BE2C (cell line): Measurements from ENCODE around the gene KLF3.
"Not testable (repeated sequence)": the region's sequence is repeated elsewhere in the genome, so short reads cannot be mapped to it uniquely, and the experiment has no call there.

Experiments
- DNase-seq: peaks from one replicate; pipeline ENCODE4 v3.0.0-alpha.2; 2020
- H3K27me3 ChIP-seq: fragments of 250-450 bp; sonication (Bioruptor Pico); 2 replicates; pipeline ENCODE4 v1.5.1; 2020; ENCODE audit warnings: mild to moderate bottlenecking
- H3K36me3 ChIP-seq: fragments of 250-450 bp; sonication (Bioruptor Pico); 2 replicates; pipeline ENCODE4 v1.5.1; 2020; ENCODE audit warnings: mild to moderate bottlenecking
- H3K4me1 ChIP-seq: fragments of 250-450 bp; sonication (Bioruptor Pico); 2 replicates; pipeline ENCODE4 v1.5.1; 2020
- H3K4me3 ChIP-seq: 2 replicates; pipeline ENCODE4 v1.5.1; 2011; ENCODE audit warnings: low read depth, low read length
- H3K9me3 ChIP-seq: fragments of 250-450 bp; sonication (Bioruptor Pico); 2 replicates; pipeline ENCODE4 v1.5.1; 2020
- CTCF ChIP-seq: IDR thresholded peaks from 2 replicates; pipeline ENCODE4 v1.5.1; 2012; ENCODE audit warnings: mild to moderate bottlenecking, low read depth, low read length

The KLF3 gene

GRCh38 chr4:38625508-38625907, 38.5 kb upstream of the KLF3 start:
- no peak overlapping the region for H3K4me3 ChIP-seq
- no peak for TF ChIP-seq CTCF
- H3K4me1 ChIP-seq, result no peaks in the 10 kb centered on the region
- H3K27me3 ChIP-seq, result no peaks in the 10 kb centered on the region
- no peaks in the 10 kb centered on the region for H3K36me3 ChIP-seq
- no peak for DNase-seq
- H3K9me3 ChIP-seq, result no peaks in the 10 kb centered on the region

- H3K9me3 ChIP-seq, H3K36me3 ChIP-seq: not testable (repeated sequence)
These were observed 37.0 kb upstream of the KLF3 start for GRCh38 chr4:38626901-38627444.

GRCh38 chr4:38630519-38630918, 33.5 kb upstream of the KLF3 start:
- Histone ChIP-seq H3K4me1 (no peaks in the 10 kb centered on the region), H3K4me3 (no peak overlapping the region)
- no peak for TF ChIP-seq CTCF

More at GRCh38 chr4:38626901-38627444, 37.0 kb upstream of the KLF3 start:
- not testable (repeated sequence) for H3K4me3 ChIP-seq, H3K27me3 ChIP-seq, H3K4me1 ChIP-seq
- peak; percentile 8 for DNase-seq

GRCh38 chr4:38634047-38634759, 29.8 kb upstream of the KLF3 start:
- TF ChIP-seq CTCF, result no peak
- Histone ChIP-seq H3K4me1 (no peaks in the 10 kb centered on the region), H3K36me3 (no peaks in the 10 kb centered on the region), H3K27me3 (no peaks in the 10 kb centered on the region), H3K4me3 (no peak overlapping the region), H3K9me3 (no peaks in the 10 kb centered on the region)
- DNase-seq, result no peak

More at GRCh38 chr4:38630519-38630918, 33.5 kb upstream of the KLF3 start:
- Histone ChIP-seq H3K27me3 (no peaks in the 10 kb centered on the region), H3K9me3 (no peaks in the 10 kb centered on the region), H3K36me3 (no peaks in the 10 kb centered on the region)
- no peak for DNase-seq

GRCh38 chr4:38639242-38639641, 24.8 kb upstream of the KLF3 start:
- DNase-seq, result no peak
- Histone ChIP-seq H3K4me3 (no peak overlapping the region), H3K27me3 (no peaks in the 10 kb centered on the region), H3K36me3 (no peaks in the 10 kb centered on the region), H3K9me3 (no peaks in the 10 kb centered on the region), H3K4me1 (no peaks in the 10 kb centered on the region)
- no peak for TF ChIP-seq CTCF

- no peaks in the 10 kb centered on the region for H3K4me1 ChIP-seq
- no peaks in the 10 kb centered on the region for H3K36me3 ChIP-seq
- DNase-seq, result no peak
- peaks cover 2% of the 10 kb centered on the region; the same call in 1 of the 2 replicates for H3K9me3 ChIP-seq
- H3K4me3 ChIP-seq, result no peak overlapping the region
- TF ChIP-seq CTCF, result no peak
- no peaks in the 10 kb centered on the region for H3K27me3 ChIP-seq
These were observed 22.2 kb upstream of the KLF3 start for GRCh38 chr4:38641811-38642210.
